Activated B cell treated with CpG ODN at 0.5 μM for 24 hours (primary cell): Measurements from ENCODE around the gene GP1BB. TPM values are rescaled to one million over a fixed set of nuclear protein-coding genes. Genes with fewer than 3 reads are reported as not detected.

Experiments used
- ATAC-seq: fragments of 200-7000 bp; cut with Tn5 transposase; one replicate; pipeline ENCODE4 v1.10.0; 2021; ENCODE audit warnings: low read depth, mild to moderate bottlenecking, moderate library complexity
- CTCF ChIA-PET: fragments of 350-600 bp; sonication (Branson Sonifier 250); formaldehyde crosslinking; loops from one replicate; lab custom pipeline; 2021; ENCODE audit warnings: antibody characterized with exemption; lab: Charles Lee
- POLR2A ChIA-PET: fragments of 350-600 bp; sonication (Branson Sonifier 250); formaldehyde crosslinking; loops from one replicate; lab custom pipeline; 2021; ENCODE audit warnings: antibody characterized with exemption; lab: Charles Lee
- DNase-seq: peaks from one replicate; pipeline ENCODE4 v3.0.0; 2022
- H3K27ac Mint-ChIP-seq: one replicate; pipeline ENCODE4 v1.8.0; 2020; ENCODE audit warnings: mixed read lengths
- H3K27me3 Mint-ChIP-seq: one replicate; pipeline ENCODE4 v1.8.0; 2021; ENCODE audit warnings: mixed read lengths
- H3K36me3 Mint-ChIP-seq: one replicate; pipeline ENCODE4 v1.8.0; 2021; ENCODE audit warnings: low read depth, mixed read lengths
- H3K4me1 Mint-ChIP-seq: one replicate; pipeline ENCODE4 v1.8.0; 2021; ENCODE audit warnings: mixed read lengths
- H3K4me3 Mint-ChIP-seq: one replicate; pipeline ENCODE4 v1.8.0; 2020; ENCODE audit warnings: mild to moderate bottlenecking, mixed read lengths
- H3K9me3 Mint-ChIP-seq: one replicate; pipeline ENCODE4 v1.8.0; 2020; ENCODE audit warnings: mixed read lengths
- CTCF ChIP-seq: fragments of 200-600 bp; IDR thresholded peaks from one replicate; pipeline ENCODE4 v1.8.0; 2022; ENCODE audit warnings: antibody characterized with exemption, mild to moderate bottlenecking
- intact Hi-C: fragments of 100-400 bp; cut with micrococcal nuclease; formaldehyde crosslinking; loops from one replicate; pipeline ENCODE4 v1.15.1; 2024
- total RNA-seq: library from RNA; stranded (reverse); gene quantifications from 2 replicates; pipeline ENCODE4 v1.2.3, GENCODE V29; 2022

The GP1BB gene
- total RNA-seq, 1 donor from 2014 or later: not detected

GRCh38 chr22:19749876-19750275, 26.5 kb downstream of the GP1BB start:
- ChIA-PET POLR2A (no interaction called here), CTCF (no interaction called here)
- H3K4me1 Mint-ChIP-seq: no peaks in the 10 kb centered on the region
- intact Hi-C loops: no loop called here
- no peaks in the 10 kb centered on the region for H3K9me3 Mint-ChIP-seq
- DNase-seq (no peak), ATAC-seq (no peak)
- no peaks in the 10 kb centered on the region for H3K36me3 Mint-ChIP-seq
- TF ChIP-seq CTCF: no peak
- H3K27ac Mint-ChIP-seq: no peak overlapping the region
- peaks cover 20% of the 10 kb centered on the region for H3K27me3 Mint-ChIP-seq
- no peak overlapping the region for H3K4me3 Mint-ChIP-seq

GRCh38 chr22:19750507-19751490, 27.5 kb downstream of the GP1BB start:
- Mint-ChIP-seq H3K27ac (no peak overlapping the region), H3K9me3 (no peaks in the 10 kb centered on the region), H3K4me3 (no peak overlapping the region), H3K27me3 (peaks cover 24% of the 10 kb centered on the region), H3K4me1 (peaks cover 3% of the 10 kb centered on the region), H3K36me3 (no peaks in the 10 kb centered on the region)
- CTCF ChIA-PET: no interaction called here
- intact Hi-C loops: no loop called here
- no peak for TF ChIP-seq CTCF
- POLR2A ChIA-PET: no interaction called here
- DNase-seq (no peak), ATAC-seq (no peak)

GRCh38 chr22:19751497-19752245, 28.3 kb downstream of the GP1BB start:
- H3K27me3 Mint-ChIP-seq: peaks cover 30% of the 10 kb centered on the region
- ChIA-PET CTCF (no interaction called here), POLR2A (no interaction called here)
- ATAC-seq: no peak
- peaks cover 11% of the 10 kb centered on the region for H3K4me1 Mint-ChIP-seq
- no peak overlapping the region for H3K4me3 Mint-ChIP-seq
- TF ChIP-seq CTCF: no peak
- H3K27ac Mint-ChIP-seq: no peak overlapping the region
- DNase-seq: no peak
- H3K9me3 Mint-ChIP-seq: no peaks in the 10 kb centered on the region
- no peaks in the 10 kb centered on the region for H3K36me3 Mint-ChIP-seq
- intact Hi-C loops: no loop called here

GRCh38 chr22:19753090-19753842, 29.9 kb downstream of the GP1BB start:
- DNase-seq (no peak), ATAC-seq (no peak)
- no peaks in the 10 kb centered on the region for H3K36me3 Mint-ChIP-seq
- H3K4me3 Mint-ChIP-seq: no peak overlapping the region
- no peaks in the 10 kb centered on the region for H3K9me3 Mint-ChIP-seq
- H3K4me1 Mint-ChIP-seq: peaks cover 19% of the 10 kb centered on the region
- intact Hi-C loops: no loop called here
- H3K27me3 Mint-ChIP-seq: peaks cover 38% of the 10 kb centered on the region
- CTCF ChIA-PET: interaction anchor here (1.5 kb wide), 1 partner anchor 196 kb away, joined by 4 read pairs; no protein-coding TSS in a partner anchor
- POLR2A ChIA-PET: no interaction called here
- no peak overlapping the region for H3K27ac Mint-ChIP-seq
- TF ChIP-seq CTCF: no peak
